Activated T-helper 2 cell treated with anti-CD3 and anti-CD28 coated beads, Interferon-gamma antibody, Interleukin-2, Interleukin-4, amounts not matched to agents 10 μg/mL and 5 μg/mL and 100 μg/mL, durations not matched to agents 14 hours and 24 hours and 36 hours (primary cell): ENCODE results near the gene LYZL6. TPM values are rescaled to one million over a fixed set of nuclear protein-coding genes. Genes with fewer than 3 reads are reported as not detected.
"Not testable (repeated sequence)": the region's sequence is repeated elsewhere in the genome, so short reads cannot be mapped to it uniquely, and the experiment has no call there.

Source experiments
- DNase-seq: peaks from one replicate; pipeline ENCODE4 v3.0.0; 2021; ENCODE audit warnings: low spot score
- H3K27ac Mint-ChIP-seq: one replicate; pipeline ENCODE4 v1.8.0; 2021; ENCODE audit warnings: mixed read lengths
- H3K27me3 Mint-ChIP-seq: one replicate; pipeline ENCODE4 v1.8.0; 2021; ENCODE audit warnings: low read depth, mixed read lengths
- H3K36me3 Mint-ChIP-seq: one replicate; pipeline ENCODE4 v1.8.0; 2021; ENCODE audit warnings: low read depth, mixed read lengths
- H3K4me1 Mint-ChIP-seq: one replicate; pipeline ENCODE4 v1.8.0; 2021; ENCODE audit warnings: low read depth, mixed read lengths
- H3K4me3 Mint-ChIP-seq: one replicate; pipeline ENCODE4 v1.8.0; 2021; ENCODE audit warnings: low read depth, mild to moderate bottlenecking, moderate library complexity, mixed read lengths
- H3K9me3 Mint-ChIP-seq: one replicate; pipeline ENCODE4 v1.8.0; 2021; ENCODE audit warnings: mixed read lengths
- intact Hi-C: fragments of 100-400 bp; cut with micrococcal nuclease; formaldehyde crosslinking; loops from one replicate; pipeline ENCODE4 v1.15.1; 2023
- total RNA-seq: library from RNA; stranded (reverse); gene quantifications from 2 replicates; pipeline ENCODE4 v1.2.3, GENCODE V29; 2022

LYZL6 gene
- total RNA-seq, 1 donor from 2014 or later: not detected

GRCh38 chr17:35972066-35972465 is 28.6 kb upstream of the LYZL6 start:
- H3K36me3 Mint-ChIP-seq: no peaks in the 10 kb centered on the region
- no peaks in the 10 kb centered on the region for H3K9me3 Mint-ChIP-seq
- no peak for DNase-seq
- H3K4me3 Mint-ChIP-seq: no peak overlapping the region
- intact Hi-C loops: no loop called here
- H3K4me1 Mint-ChIP-seq: no peaks in the 10 kb centered on the region
- peaks cover 8% of the 10 kb centered on the region for H3K27me3 Mint-ChIP-seq
- no peak overlapping the region for H3K27ac Mint-ChIP-seq

DNA sequence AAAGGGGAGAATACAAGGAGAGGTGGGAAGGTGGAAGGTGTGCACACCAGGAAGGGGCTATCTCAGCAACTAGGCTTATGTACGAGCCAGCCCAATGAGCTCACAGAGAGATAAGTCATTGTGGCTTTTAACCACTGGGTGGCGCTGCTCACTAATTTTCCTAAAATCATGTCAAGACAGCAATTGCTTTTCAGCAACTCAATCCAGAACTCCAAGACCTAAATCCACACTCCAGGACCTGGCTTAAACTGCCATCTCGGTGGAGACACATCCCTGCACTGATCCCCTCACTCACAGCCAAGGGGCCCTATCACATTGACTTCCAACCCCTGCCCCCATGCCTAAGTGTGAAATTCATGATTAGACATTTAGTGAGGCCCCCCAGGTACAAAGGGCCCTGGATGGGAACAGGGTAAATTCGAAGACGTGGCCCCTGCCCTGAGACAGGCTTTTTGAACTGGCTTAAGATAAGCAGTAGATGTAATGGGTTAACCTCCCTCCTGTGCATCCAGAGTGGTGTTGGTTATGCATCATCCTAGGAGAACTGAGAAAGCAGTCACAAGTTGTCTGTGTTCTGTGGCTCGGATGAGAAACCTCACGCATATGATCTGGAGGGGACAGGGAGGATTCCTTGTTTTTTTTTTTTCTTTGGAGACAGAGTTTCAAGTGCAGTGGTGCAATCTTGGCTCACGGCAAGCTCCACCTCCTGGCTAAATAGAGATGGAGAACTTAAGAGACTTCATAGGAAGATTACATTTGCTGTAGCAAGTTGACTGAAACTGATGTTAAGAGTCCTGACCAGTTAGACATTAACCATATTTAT is 26.3 kb upstream of the LYZL6 start:
- no peak overlapping the region for H3K4me3 Mint-ChIP-seq
- peaks cover 11% of the 10 kb centered on the region for H3K27me3 Mint-ChIP-seq
- no peaks in the 10 kb centered on the region for H3K4me1 Mint-ChIP-seq
- no peaks in the 10 kb centered on the region for H3K9me3 Mint-ChIP-seq
- peak; percentile 53 for DNase-seq
- intact Hi-C loops: loop anchor here (1.0 to 5.0 kb wide), 3 partner anchors 103 to 513 kb away; no protein-coding TSS in a partner anchor
- H3K27ac Mint-ChIP-seq: no peak overlapping the region
- no peaks in the 10 kb centered on the region for H3K36me3 Mint-ChIP-seq

- no peak overlapping the region for H3K27ac Mint-ChIP-seq
- DNase-seq: no peak
- no peak overlapping the region for H3K4me3 Mint-ChIP-seq
- no peaks in the 10 kb centered on the region for H3K9me3 Mint-ChIP-seq
- no peaks in the 10 kb centered on the region for H3K4me1 Mint-ChIP-seq
- intact Hi-C loops: loop anchor here (1.0 to 5.0 kb wide), 3 partner anchors 104 to 514 kb away; no protein-coding TSS in a partner anchor
- H3K27me3 Mint-ChIP-seq: peaks cover 13% of the 10 kb centered on the region
- H3K36me3 Mint-ChIP-seq: no peaks in the 10 kb centered on the region
Measured at GRCh38 chr17:35968520-35969054, 25.1 kb upstream of the LYZL6 start.

- intact Hi-C loops: loop anchor here (5.0 kb wide), 1 partner anchor 517 kb away; no protein-coding TSS in a partner anchor
- no peak overlapping the region for H3K4me3 Mint-ChIP-seq
- DNase-seq: no peak
- H3K27me3 Mint-ChIP-seq: peaks cover 7% of the 10 kb centered on the region
- H3K9me3 Mint-ChIP-seq: no peaks in the 10 kb centered on the region
- H3K36me3 Mint-ChIP-seq: no peaks in the 10 kb centered on the region
- H3K27ac Mint-ChIP-seq: no peak overlapping the region
- no peaks in the 10 kb centered on the region for H3K4me1 Mint-ChIP-seq
Measured at GRCh38 chr17:35965272-35965671, 21.8 kb upstream of the LYZL6 start.

- peaks cover 14% of the 10 kb centered on the region for H3K27me3 Mint-ChIP-seq
- H3K36me3 Mint-ChIP-seq: no peaks in the 10 kb centered on the region
- DNase-seq: no peak
- intact Hi-C loops: no loop called here
- H3K27ac Mint-ChIP-seq: no peak overlapping the region
- no peaks in the 10 kb centered on the region for H3K4me1 Mint-ChIP-seq
- no peak overlapping the region for H3K4me3 Mint-ChIP-seq
- H3K9me3 Mint-ChIP-seq: no peaks in the 10 kb centered on the region
Measured at GRCh38 chr17:35963663-35964062, 20.1 kb upstream of the LYZL6 start.

GRCh38 chr17:35953720-35954119 is 10.2 kb upstream of the LYZL6 start:
- no peaks in the 10 kb centered on the region for H3K9me3 Mint-ChIP-seq
- no peak for DNase-seq
- H3K27me3 Mint-ChIP-seq: peaks cover 22% of the 10 kb centered on the region
- H3K36me3 Mint-ChIP-seq: no peaks in the 10 kb centered on the region
- intact Hi-C loops: no loop called here
- H3K4me1 Mint-ChIP-seq: no peaks in the 10 kb centered on the region
- H3K27ac Mint-ChIP-seq: no peak overlapping the region
- no peak overlapping the region for H3K4me3 Mint-ChIP-seq

DNA sequence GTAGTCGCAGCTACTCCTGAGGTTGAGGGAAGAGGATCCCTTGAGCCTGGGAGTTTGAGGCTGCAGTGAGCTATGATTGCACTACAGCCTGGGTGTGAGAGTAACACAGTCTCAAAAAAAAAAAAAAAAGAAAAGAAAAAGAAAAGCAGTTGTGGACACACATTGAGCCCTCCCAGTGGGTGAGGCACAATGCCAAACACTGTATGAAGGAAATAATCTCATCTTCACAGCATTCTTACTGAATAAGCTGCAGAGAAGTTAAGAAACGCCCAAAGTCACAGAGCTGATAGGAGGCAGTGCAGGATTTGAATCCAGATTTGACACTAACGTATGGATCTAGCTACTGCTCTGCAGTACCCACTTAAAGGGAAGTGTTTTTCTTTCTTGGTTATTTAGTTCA is 5.9 kb upstream of the LYZL6 start:
- intact Hi-C loops: no loop called here
- no peaks in the 10 kb centered on the region for H3K4me1 Mint-ChIP-seq

DNA sequence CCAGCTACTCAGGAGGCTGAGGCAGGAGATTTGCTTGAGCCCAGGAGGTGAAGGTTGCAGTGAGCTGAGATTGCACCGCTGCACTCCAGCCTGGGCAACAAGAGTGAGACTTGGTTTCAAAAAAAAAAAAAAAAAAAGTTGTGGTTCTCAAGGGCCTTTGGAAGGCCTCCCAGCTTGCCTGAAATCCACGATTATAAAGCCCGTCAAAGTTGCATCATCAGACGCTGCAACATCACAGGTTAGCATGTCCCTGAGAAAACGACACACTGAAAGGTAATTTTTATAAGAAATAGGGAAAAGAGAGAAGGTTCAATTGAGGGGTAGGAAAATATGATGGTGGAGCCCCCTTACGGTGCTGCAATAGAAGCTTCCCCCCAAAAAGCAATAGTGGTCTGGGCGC is 4.6 kb upstream of the LYZL6 start:
- intact Hi-C loops: no loop called here
- H3K36me3 Mint-ChIP-seq: no peaks in the 10 kb centered on the region
- no peak overlapping the region for H3K27ac Mint-ChIP-seq
- peaks cover 3% of the 10 kb centered on the region for H3K27me3 Mint-ChIP-seq
- no peak overlapping the region for H3K4me3 Mint-ChIP-seq
- no peaks in the 10 kb centered on the region for H3K4me1 Mint-ChIP-seq
- no peak for DNase-seq
- no peaks in the 10 kb centered on the region for H3K9me3 Mint-ChIP-seq

More for the DNA sequence above, 5.9 kb upstream of the LYZL6 start:
- Mint-ChIP-seq H3K4me3 (no peak overlapping the region), H3K27ac (no peak overlapping the region), H3K9me3 (no peaks in the 10 kb centered on the region), H3K36me3 (no peaks in the 10 kb centered on the region), H3K27me3 (peaks cover 3% of the 10 kb centered on the region)
- DNase-seq: no peak

GRCh38 chr17:35947156-35947585 is 3.7 kb upstream of the LYZL6 start:
- Mint-ChIP-seq H3K4me1 (no peaks in the 10 kb centered on the region), H3K4me3 (no peak overlapping the region)
- intact Hi-C loops: no loop called here

GRCh38 chr17:35944151-35944550 is 638 bp upstream of the LYZL6 start:
- Mint-ChIP-seq H3K4me3 (no peak overlapping the region), H3K27me3 (peaks cover 2% of the 10 kb centered on the region), H3K9me3 (no peaks in the 10 kb centered on the region), H3K36me3 (no peaks in the 10 kb centered on the region), H3K27ac (no peak overlapping the region), H3K4me1 (no peaks in the 10 kb centered on the region)
- intact Hi-C loops: no loop called here
- no peak for DNase-seq

More at GRCh38 chr17:35947156-35947585, 3.7 kb upstream of the LYZL6 start:
- Mint-ChIP-seq H3K27me3 (no peaks in the 10 kb centered on the region), H3K36me3 (no peaks in the 10 kb centered on the region), H3K27ac (no peak overlapping the region), H3K9me3 (no peaks in the 10 kb centered on the region)
- DNase-seq: peak; percentile 27

GRCh38 chr17:35942588-35943186 is 826 bp downstream of the LYZL6 start:
- H3K27ac Mint-ChIP-seq: no peak overlapping the region

DNA sequence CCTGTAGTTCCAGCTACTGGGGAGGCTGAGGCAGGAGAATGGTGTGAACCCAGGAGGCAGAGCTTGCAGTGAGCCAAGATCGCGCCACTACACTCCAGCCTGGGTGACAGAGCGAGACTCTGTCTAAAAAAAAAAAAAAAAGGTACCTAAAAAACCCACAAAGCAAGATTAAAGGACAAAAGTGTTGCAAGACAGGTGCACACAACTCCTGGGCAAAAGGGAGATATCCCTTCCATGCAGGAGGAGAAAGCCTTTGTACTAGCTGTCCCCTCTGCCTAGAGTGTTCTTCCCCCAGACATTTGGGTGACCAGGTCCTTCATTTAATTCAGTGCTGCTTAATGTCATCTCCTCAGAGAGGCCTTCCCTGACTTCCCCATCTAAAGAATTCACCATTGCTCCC is 5.0 kb downstream of the LYZL6 start:
- H3K27me3 Mint-ChIP-seq, H3K27ac Mint-ChIP-seq, DNase-seq, H3K4me1 Mint-ChIP-seq, H3K9me3 Mint-ChIP-seq, H3K4me3 Mint-ChIP-seq, intact Hi-C loops, H3K36me3 Mint-ChIP-seq: not testable (repeated sequence)

More at GRCh38 chr17:35942588-35943186, 826 bp downstream of the LYZL6 start:
- Mint-ChIP-seq H3K9me3 (no peaks in the 10 kb centered on the region), H3K27me3 (peaks cover 3% of the 10 kb centered on the region), H3K4me3 (no peak overlapping the region), H3K4me1 (no peaks in the 10 kb centered on the region), H3K36me3 (no peaks in the 10 kb centered on the region)
- intact Hi-C loops: no loop called here
- no peak for DNase-seq

- Mint-ChIP-seq H3K36me3 (no peaks in the 10 kb centered on the region), H3K27ac (no peak overlapping the region), H3K4me3 (no peak overlapping the region), H3K9me3 (no peaks in the 10 kb centered on the region), H3K27me3 (peaks cover 6% of the 10 kb centered on the region), H3K4me1 (peaks cover 4% of the 10 kb centered on the region)
- intact Hi-C loops: no loop called here
- DNase-seq: no peak
Measured at GRCh38 chr17:35936063-35936462, 7.5 kb downstream of the LYZL6 start.
